Measurements from ENCODE around the gene LMAN2L. TPM values are rescaled to one million over a fixed set of nuclear protein-coding genes. Genes with fewer than 3 reads are reported as not detected.

LMAN2L gene
- total RNA-seq, 1 donor, result 31.1 TPM

DNA sequence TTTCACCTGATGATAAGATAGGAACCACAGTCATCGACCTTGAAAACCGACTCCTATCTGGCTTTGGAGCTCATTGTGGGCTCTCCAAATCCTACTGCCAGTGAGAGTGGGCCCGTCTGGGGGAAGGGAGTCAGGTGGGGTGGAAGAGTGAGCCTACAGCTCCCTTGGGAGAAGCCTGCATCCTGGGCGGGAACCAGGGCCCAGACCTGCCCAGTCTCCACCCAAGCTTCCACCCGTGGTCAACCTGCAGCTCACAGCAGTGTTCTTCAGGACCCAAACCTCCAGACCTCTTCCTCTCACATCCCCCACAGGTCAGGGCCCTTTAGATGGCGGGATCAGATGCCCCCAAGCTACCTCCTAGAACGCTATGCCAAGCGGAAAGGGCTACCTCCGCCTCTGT lies 40.2 kb downstream of the LMAN2L start:
- TF ChIP-seq, protein P1, sequence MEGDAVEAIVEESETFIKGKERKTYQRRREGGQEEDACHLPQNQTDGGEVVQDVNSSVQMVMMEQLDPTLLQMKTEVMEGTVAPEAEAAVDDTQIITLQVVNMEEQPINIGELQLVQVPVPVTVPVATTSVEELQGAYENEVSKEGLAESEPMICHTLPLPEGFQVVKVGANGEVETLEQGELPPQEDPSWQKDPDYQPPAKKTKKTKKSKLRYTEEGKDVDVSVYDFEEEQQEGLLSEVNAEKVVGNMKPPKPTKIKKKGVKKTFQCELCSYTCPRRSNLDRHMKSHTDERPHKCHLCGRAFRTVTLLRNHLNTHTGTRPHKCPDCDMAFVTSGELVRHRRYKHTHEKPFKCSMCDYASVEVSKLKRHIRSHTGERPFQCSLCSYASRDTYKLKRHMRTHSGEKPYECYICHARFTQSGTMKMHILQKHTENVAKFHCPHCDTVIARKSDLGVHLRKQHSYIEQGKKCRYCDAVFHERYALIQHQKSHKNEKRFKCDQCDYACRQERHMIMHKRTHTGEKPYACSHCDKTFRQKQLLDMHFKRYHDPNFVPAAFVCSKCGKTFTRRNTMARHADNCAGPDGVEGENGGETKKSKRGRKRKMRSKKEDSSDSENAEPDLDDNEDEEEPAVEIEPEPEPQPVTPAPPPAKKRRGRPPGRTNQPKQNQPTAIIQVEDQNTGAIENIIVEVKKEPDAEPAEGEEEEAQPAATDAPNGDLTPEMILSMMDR (IDR thresholded peaks at IDR 0.05; ENCODE audit: insufficient read depth, low read depth, low read length), result no peak
- no peak for DNase-seq (ENCODE audit: low read depth)
- no peak overlapping the region for H3K4me3 ChIP-seq (ENCODE audit: low read depth, low read length)

DNA sequence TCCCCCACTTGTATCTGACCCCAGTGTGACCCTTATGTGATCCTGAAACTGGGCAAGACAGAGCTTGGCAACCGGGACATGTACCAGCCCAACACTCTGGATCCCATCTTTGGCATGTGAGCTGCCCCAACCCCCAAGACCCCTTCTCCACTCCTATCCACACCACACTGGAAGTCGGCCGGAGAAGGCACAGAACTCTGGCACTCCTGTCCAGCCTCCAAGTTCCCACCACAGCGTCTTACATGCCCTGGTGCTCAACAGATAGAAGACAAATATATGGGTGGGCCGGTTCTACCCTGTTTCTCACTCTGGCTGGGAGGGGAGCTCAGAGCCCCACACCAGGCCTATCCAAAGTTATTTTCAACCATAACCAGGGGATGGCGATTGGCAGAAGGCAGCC lies 40.8 kb downstream of the LMAN2L start:
- no peak overlapping the region for H3K4me3 ChIP-seq (ENCODE audit: low read depth, low read length)
- DNase-seq (ENCODE audit: low read depth), result no peak
- TF ChIP-seq, protein P1 (IDR thresholded peaks at IDR 0.05; ENCODE audit: insufficient read depth, low read depth, low read length), result no peak

DNA sequence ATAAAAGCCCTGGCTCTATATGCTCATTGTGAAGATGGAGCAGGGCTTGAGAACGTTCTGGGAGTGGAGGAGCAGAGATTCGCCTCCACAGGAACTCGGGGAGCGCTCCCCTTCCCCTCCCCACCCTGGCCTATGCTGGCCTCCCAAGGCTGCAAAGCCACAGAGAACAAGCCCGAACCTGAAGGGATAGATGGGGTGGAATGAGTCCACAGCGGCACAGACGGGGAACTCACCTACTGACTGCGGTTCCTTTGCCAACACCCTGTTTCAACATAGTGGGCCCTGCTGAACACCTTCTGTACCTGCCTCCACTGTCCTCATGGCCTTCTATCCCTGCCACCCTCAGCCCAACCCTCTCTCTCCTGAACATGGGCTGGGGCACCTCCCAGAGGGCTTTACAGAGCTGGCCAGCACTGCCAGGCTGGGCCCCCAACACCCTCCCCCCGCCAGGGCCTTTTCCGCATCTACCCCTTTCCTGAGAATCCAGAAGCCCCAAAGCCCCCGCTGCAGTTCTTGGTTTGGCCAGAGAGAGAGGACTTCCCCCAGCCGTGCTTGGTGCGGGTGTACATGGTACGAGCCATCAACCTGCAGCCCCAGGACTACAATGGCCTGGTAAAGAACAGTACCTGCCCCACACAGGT lies 41.5 kb downstream of the LMAN2L start:
- H3K4me3 ChIP-seq (ENCODE audit: low read depth, low read length), result no peak overlapping the region
- DNase-seq (ENCODE audit: low read depth), result no peak
- TF ChIP-seq, protein P1 (IDR thresholded peaks at IDR 0.05; ENCODE audit: insufficient read depth, low read depth, low read length), result no peak

DNA sequence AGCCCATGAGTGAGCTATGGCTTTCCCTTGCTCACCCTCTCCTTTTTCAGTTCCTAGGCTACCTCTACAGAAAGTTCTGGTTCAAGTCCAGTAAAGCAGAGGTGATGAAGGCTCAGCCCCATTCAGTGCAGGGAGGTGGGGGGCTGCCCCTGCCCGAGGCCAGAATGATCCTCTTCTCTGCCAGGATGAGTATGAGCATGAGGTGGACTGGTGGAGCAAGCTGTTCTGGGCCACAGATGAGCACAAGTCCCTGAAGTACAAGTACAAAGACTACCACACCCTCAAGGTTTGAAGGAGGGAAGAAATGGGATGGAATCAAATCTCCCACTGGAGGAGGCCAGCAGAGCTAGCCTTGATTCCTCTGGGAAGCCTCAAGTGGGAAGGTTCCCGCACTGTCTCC lies 42.4 kb downstream of the LMAN2L start:
- TF ChIP-seq, protein P1 (IDR thresholded peaks at IDR 0.05; ENCODE audit: insufficient read depth, low read depth, low read length), result no peak
- no peak overlapping the region for H3K4me3 ChIP-seq (ENCODE audit: low read depth, low read length)
- no peak for DNase-seq (ENCODE audit: low read depth)

DNA sequence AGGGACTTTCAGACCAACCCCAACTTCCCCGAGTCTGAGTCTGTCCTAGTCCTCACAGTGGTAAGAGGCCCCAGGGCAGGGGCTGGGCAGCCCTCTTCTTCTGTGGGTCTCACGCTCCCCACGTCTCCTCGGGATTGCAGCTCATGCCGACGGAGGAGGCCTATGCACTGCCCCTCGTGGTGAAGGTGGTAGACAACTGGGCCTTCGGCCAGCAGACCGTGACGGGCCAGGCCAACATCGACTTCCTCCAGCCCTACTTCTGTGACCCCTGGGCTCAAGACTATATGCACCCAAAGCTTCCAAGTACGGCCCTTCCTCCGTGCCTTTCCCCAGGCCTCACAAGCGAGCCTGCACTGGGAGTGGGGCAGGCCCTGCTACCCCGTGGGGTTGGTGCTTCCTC lies 44.3 kb downstream of the LMAN2L start:
- DNase-seq (ENCODE audit: low read depth), result no peak
- TF ChIP-seq, protein P1 (IDR thresholded peaks at IDR 0.05; ENCODE audit: insufficient read depth, low read depth, low read length), result no peak
- H3K4me3 ChIP-seq (ENCODE audit: low read depth, low read length), result no peak overlapping the region

DNA sequence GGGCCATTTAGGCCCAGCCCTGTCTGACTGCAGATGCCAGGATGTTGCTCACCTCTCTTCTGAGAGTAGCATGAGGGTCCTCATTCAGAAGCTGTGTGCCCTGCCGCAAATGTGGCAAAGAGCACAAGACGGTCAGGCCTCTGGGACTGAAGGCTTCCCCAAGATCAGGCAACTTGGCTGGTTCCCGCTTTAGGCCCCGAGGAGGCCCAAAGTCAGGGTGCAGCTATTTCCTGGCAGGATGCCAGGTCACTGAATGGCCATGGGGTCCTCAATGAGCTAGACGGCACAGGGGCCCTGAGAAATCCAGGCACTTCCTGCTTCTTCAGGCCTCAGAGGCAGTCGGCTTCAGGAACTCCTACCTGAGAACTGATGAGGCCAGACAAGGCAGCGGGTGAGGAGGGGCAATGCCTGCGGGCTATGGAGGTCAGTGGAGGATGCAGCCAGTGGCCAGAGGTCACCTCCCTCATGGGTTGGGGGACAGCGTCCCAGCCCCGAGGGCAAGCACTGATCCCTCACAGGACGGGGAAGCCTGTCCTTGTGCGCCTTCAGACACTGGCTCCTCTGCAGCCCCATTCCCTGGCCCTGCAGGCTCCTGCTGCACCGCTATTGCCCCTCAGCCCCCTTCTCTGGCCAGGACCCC lies 44.9 kb downstream of the LMAN2L start:
- no peak for DNase-seq (ENCODE audit: low read depth)

More for the DNA sequence above, 44.9 kb downstream of the LMAN2L start:
- H3K4me3 ChIP-seq (ENCODE audit: low read depth, low read length), result no peak overlapping the region
- TF ChIP-seq, protein P1 (IDR thresholded peaks at IDR 0.05; ENCODE audit: insufficient read depth, low read depth, low read length), result no peak

Data from fibroblast of villous mesenchyme (primary cell).